ENCODE results near the gene CAPN10. TPM values are rescaled to one million over a fixed set of nuclear protein-coding genes. Genes with fewer than 3 reads are reported as not detected.
A peak's percentile ranks its signal among the peaks of the same experiment; 100 is the strongest.
"Not testable (repeated sequence)": the region's sequence is repeated elsewhere in the genome, so short reads cannot be mapped to it uniquely, and the experiment has no call there.

Gene CAPN10
- total RNA-seq, 1 experiment from 2014 or later = 22.3 TPM

DNA sequence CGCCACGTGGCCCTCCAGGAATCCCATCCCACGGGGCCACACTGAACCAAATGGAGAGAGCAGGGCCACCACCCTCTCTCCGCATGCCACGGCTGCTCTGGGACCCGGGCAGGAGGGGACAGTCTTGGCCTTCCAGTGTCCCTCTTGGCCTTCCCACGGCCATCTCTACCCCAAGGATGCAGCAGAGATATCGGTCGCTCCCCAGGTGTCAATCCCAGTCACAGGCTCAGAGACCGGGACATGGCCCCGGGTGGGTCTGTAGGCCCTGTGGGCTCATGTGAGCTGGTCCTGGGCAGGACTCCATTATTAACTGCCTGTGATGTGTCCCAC is 15.3 kb downstream of the CAPN10 start:
- DNase-seq (ENCODE audit: extremely low read depth, low read depth) = no peak

- no peak for DNase-seq (ENCODE audit: extremely low read depth, low read depth)
Observed at GRCh38 chr2:240602266-240603050, 15.9 kb downstream of the CAPN10 start.

- no peak for DNase-seq (ENCODE audit: extremely low read depth, low read depth)
Observed at GRCh38 chr2:240603081-240603835, 16.7 kb downstream of the CAPN10 start.

- no peak for DNase-seq (ENCODE audit: extremely low read depth, low read depth)
Observed at GRCh38 chr2:240603846-240604245, 17.3 kb downstream of the CAPN10 start.

DNA sequence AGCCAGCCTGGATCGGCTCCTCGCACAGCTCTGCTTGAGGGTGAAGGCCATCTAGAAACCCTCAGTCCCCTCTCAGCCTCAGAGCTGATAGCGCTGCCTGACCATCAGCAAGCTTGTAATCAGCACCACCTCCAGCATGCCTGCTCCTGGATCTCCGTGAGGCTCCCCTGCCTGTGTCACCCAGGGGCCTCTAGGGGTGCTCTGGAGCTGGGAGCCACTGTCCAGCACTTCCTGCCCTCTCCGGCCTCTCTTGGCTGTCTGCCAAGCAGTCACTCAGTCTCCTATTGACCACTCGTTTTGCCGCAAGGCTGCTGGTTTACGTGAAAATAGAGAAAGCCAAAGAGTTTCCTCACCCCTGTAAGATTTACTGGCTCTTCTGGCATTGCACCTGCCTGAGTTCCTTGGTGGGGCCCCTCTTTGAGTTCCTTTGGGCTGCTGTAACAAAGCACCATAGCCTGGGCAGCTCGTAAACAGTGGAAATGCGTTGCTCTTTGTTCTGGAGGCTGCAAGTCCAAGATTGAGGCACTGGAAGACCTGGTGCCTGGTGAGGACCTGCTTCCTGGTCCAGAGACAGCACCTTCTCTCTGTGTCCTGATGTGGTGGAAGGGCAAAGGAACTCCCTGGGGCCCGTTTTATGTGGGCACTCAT is 17.9 kb downstream of the CAPN10 start:
- peak; percentile 75 for DNase-seq (ENCODE audit: extremely low read depth, low read depth)

DNA sequence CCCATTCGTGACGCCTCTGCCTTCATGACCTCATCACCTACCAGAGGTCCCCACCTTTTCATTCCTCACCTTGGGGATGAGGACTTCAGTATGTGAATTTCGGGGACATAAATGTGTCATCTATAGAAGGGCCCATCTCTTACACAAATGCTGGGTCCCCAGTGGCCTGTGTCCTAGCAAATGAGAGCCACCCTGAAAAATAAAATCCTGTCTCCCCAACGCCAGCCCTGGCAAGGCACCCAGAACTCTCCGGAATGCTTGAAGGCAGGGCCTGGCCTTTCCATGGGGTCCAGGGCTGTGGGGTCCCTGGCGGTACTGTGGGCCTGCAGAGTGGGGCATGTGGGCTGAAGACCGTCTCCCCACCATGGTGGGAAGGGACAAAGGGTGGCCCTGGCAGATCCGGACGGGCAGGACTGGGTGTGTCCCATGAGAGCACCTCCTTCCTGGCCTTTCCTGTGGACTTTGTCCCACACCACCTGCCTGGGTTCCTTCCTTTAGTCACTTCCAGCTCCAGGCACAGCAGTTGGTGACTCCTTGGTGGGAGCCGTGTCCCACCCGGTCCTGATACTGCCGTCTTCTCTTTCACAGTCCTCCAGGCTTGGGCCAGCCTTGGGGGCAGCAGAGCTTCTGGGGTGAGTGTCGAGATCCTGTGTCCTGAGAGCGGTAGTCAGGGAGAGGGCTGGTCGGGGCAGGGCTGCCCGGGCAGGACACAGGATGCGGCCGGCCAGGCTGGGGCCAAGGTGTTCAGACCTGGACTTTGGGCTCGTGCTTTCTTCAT is 18.6 kb downstream of the CAPN10 start:
- DNase-seq (ENCODE audit: extremely low read depth, low read depth) = no peak

- DNase-seq (ENCODE audit: extremely low read depth, low read depth) = no peak
Observed at GRCh38 chr2:240605867-240606743, 19.6 kb downstream of the CAPN10 start.

DNA sequence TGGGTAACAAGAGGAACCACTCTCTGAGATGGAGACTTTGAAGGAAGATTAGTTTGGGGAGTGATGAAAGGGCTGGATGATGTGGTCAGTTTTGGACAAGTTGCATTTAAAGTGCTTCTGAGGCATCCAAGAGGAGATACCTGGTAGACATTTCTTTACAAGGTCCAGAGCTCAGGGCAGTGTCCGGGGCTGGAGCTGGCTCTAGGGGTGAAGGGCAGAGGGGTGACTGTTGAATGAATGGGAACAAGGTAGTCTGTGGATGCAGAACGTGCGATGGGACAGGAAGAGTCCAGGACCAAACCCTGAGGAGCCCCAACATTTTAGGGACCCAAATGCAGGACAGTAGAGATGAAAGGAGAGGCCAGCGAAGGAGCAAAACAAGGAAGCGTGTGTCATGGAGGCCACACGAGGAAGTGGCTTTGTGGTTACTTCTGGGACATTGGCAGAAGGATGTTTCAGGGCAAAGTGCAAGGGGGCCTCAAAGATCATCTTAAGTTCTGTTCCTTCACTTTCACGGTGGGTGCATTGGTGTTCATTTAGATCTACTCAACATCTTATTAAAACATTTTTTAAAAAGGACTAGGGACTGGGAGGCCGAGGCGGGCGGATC is 25.2 kb downstream of the CAPN10 start:
- DNase-seq (ENCODE audit: extremely low read depth, low read depth) = no peak

GRCh38 chr2:240613781-240614180 is 27.2 kb downstream of the CAPN10 start:
- no peak for DNase-seq (ENCODE audit: extremely low read depth, low read depth)

DNA sequence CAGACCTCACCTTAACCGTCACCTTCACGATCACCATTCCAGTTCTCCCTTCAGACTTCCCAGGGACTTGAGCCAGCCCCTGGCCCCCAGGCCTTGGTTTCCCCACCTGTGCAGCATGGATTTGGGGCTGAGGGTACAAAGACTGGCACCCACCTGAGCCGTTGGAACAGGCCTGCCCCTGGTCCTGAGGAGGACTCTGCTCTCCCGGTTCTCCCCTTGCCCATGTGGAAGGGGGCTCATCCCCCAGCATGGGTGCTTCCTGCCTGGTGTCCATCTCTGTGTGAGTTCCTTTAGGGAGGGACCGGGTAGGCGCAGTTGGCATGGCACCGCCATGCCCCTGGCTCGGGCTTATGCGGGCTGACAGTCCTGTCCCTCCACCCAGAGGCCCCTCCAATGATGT is 27.9 kb downstream of the CAPN10 start:
- no peak for DNase-seq (ENCODE audit: extremely low read depth, low read depth)

GRCh38 chr2:240615396-240615795 is 28.9 kb downstream of the CAPN10 start:
- DNase-seq (ENCODE audit: extremely low read depth, low read depth) = no peak

- DNase-seq (ENCODE audit: extremely low read depth, low read depth) = no peak
Observed at GRCh38 chr2:240615820-240616547, 29.4 kb downstream of the CAPN10 start.

DNA sequence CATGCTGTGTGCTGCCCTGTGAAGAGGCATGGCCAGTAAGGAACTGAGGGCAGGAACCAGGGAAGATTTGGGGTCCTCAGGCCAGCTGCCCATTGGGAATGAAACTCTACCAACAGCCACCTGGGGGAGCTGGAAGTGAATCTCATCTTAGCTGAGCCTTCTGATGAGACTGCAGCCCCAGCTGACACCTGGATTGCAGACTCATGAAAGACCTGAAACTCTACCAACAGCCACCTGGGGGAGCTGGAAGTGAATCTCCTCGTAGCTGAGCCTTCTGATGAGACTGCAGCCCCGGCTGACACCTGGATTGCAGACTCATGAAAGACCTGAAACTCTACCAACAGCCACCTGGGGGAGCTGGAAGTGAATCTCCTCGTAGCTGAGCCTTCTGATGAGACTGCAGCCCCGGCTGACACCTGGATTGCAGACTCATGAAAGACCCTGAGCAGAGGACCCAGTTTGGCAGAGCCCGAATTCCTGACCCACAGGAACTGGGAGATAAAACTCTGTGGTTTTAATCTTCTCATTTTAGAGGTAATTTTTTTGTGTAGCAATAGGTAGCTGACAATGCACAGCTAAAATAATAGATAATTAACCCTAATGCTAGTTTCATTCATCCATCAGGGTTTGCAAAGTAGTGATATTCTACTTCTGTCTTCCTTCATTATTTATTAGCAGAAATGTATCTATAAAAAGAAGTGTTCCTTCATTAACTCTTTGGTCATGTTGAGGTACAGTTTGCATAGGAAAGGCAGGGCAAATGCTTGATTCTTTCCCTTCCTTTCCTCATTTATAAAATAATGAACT is 30.5 kb downstream of the CAPN10 start:
- DNase-seq (ENCODE audit: extremely low read depth, low read depth) = not testable (repeated sequence)

- DNase-seq (ENCODE audit: extremely low read depth, low read depth) = no peak
Observed at GRCh38 chr2:240618776-240619175, 32.2 kb downstream of the CAPN10 start.

GRCh38 chr2:240619506-240620148 is 33.1 kb downstream of the CAPN10 start:
- DNase-seq (ENCODE audit: extremely low read depth, low read depth) = no peak

GRCh38 chr2:240620149-240620731 is 33.7 kb downstream of the CAPN10 start:
- DNase-seq (ENCODE audit: extremely low read depth, low read depth) = no peak

DNA sequence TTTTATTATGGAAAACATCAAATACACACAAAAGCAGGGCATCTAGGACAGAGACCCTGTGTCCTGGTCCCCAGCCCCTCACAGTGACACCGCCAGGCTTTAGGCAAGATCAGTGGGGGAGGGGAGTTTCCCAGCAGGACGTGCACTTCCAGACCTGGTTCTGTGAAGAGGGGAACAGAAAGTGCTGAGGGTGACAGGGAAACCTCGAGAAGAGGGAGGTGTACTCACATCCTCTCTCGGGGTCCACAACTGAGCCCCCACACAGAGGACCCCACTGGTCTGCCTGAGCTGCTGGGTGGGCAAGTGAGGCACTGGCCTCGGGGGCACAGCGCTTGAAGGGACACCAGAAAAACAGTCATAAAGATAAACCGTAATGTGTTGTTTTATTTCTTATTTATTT is 34.3 kb downstream of the CAPN10 start:
- no peak for DNase-seq (ENCODE audit: extremely low read depth, low read depth)
